ENCODE results near the gene PDSS2. TPM values are rescaled to one million over a fixed set of nuclear protein-coding genes. Genes with fewer than 3 reads are reported as not detected.

PDSS2 gene
- total and polyA plus RNA-seq, 9 of the 15 experiments (the other 6 are each of a cell fraction or from before 2014, with no cell fraction given), result 5.8 to 21.1 (median 12.0) TPM

GRCh38 chr6:107473660-107474059, 14.3 kb upstream of the PDSS2 start (continued):
- no peak for TF ChIP-seq CHAMP1 (IDR thresholded peaks at IDR 0.05)
- no peak for TF ChIP-seq ZNF778 (CRISPR knock-in tag; IDR thresholded peaks at IDR 0.05)
- no peak for TF ChIP-seq NCOA4 (IDR thresholded peaks at IDR 0.05; ENCODE audit: partially characterized antibody)
- TF ChIP-seq HDAC1 (IDR thresholded peaks at IDR 0.05), result no peak
- no peak for TF ChIP-seq EHMT2 (IDR thresholded peaks at IDR 0.05)

GRCh38 chr6:107470364-107470763, 11.0 kb upstream of the PDSS2 start:
- Histone ChIP-seq H3K27ac (ENCODE audit: extremely low read depth, low read depth, low read length) (no peak overlapping the region), H3K4me2 (ENCODE audit: insufficient read depth, low read length) (no peak overlapping the region), H3K9ac (ENCODE audit: insufficient read depth in 1 of 2, low read depth in 2 of 2, low read length in 2 of 2) (no peak overlapping the region), H2AFZ (ENCODE audit: low read depth, low read length) (no peak overlapping the region), H3K4me1 (replicated peaks in 1 of 2; ENCODE audit: control insufficient read depth in 2 of 2, insufficient read depth in 2 of 2, low read length in 2 of 2) (no peaks in the 10 kb centered on the region), H3K27me3 (ENCODE audit: control insufficient read depth in 2 of 2, insufficient read depth in 2 of 2, low read length in 2 of 2) (peaks cover 4 to 13% of the 10 kb centered on the region in 2 experiments; a peak in 3 of 5 replicates), H3K9me1 (ENCODE audit: control insufficient read depth, insufficient read depth, low read length) (no peaks in the 10 kb centered on the region), H3K36me3 (ENCODE audit: control insufficient read depth, insufficient read depth, low read length) (no peaks in the 10 kb centered on the region), H3K9me3 (replicated peaks; ENCODE audit: control insufficient read depth, insufficient read depth, low read depth, low read length) (no peaks in the 10 kb centered on the region), H3K4me3 (no peak overlapping the region), H4K20me1 (replicated peaks; ENCODE audit: control insufficient read depth, insufficient read depth, low read length) (no peaks in the 10 kb centered on the region), H3K79me2 (ENCODE audit: control insufficient read depth, insufficient read depth, low read length) (no peaks in the 10 kb centered on the region)
- BruUV-seq (replicated peaks), result no TSS peak
- in situ Hi-C loops (cut with MboI) (no loop called here), intact Hi-C loops (cut with micrococcal nuclease) (no loop called here)
- WGBS (ENCODE audit: insufficient coverage, low coverage, missing lambda C conversion rate), result 9% methylated on average over 1 of the region's 1 CpG
- FAIRE-seq (no peak), ATAC-seq (no peak), DNase-seq (ENCODE audit: extremely low read depth in 1 of 4, low spot score in 3 of 4) (no peak)
- POLR2A ChIA-PET, result interaction anchor here (0.6 to 1.0 kb wide), 2 partner anchors 11 to 12 kb away, joined by 3 read pairs; partner anchors contain the start of gene PDSS2
- TF ChIP-seq HDAC8 (tag; IDR thresholded peaks at IDR 0.05) (no peak), JUN (IDR thresholded peaks at IDR 0.05; ENCODE audit: borderline replicate concordance, low read depth, low read length) (no peak), JUN (CRISPR knock-in tag; IDR thresholded peaks at IDR 0.05; ENCODE audit: borderline replicate concordance) (no peak), FOS (IDR thresholded peaks at IDR 0.05; ENCODE audit: extremely low read depth, insufficient read length) (no peak)
- CTCF ChIA-PET (ENCODE audit: low intra/inter-chr PET ratio), result no interaction called here
